ENCODE measurements around the gene FLNC.

Gene FLNC

GRCh38 chr7:128830231-128831177, at the start of gene FLNC:
Gene FLNC (plus strand): TSS chr7:128830406. CDS start chr7:128830638, 232 bp downstream.
- DNase-seq (ENCODE audit: low spot score) = peak; percentile 9

- DNase-seq (ENCODE audit: low spot score) = no peak
Observed at GRCh38 chr7:128781126-128781525, 49.1 kb upstream of the FLNC start.

GRCh38 chr7:128781851-128782250, 48.4 kb upstream of the FLNC start:
- DNase-seq (ENCODE audit: low spot score) = no peak

- no peak for DNase-seq (ENCODE audit: low spot score)
Observed at GRCh38 chr7:128783143-128783861, 46.9 kb upstream of the FLNC start.

- DNase-seq (ENCODE audit: low spot score) = no peak
Observed at GRCh38 chr7:128785738-128786137, 44.5 kb upstream of the FLNC start.

- DNase-seq (ENCODE audit: low spot score) = no peak
Observed at GRCh38 chr7:128788446-128789412, 41.5 kb upstream of the FLNC start.

GRCh38 chr7:128790315-128791041, 39.7 kb upstream of the FLNC start:
- DNase-seq (ENCODE audit: low spot score) = no peak

- DNase-seq (ENCODE audit: low spot score) = peak; percentile 73
Observed at GRCh38 chr7:128791121-128791971, 38.9 kb upstream of the FLNC start, which contains the start of gene CCDC136. Gene CCDC136 (plus strand): TSS chr7:128791968. CDS start chr7:128792412, 444 bp downstream.

GRCh38 chr7:128791972-128792327, 38.3 kb upstream of the FLNC start:
- no peak for DNase-seq (ENCODE audit: low spot score)

GRCh38 chr7:128792471-128793180, 37.6 kb upstream of the FLNC start:
- no peak for DNase-seq (ENCODE audit: low spot score)

GRCh38 chr7:128793181-128793547, 37.0 kb upstream of the FLNC start:
- no peak for DNase-seq (ENCODE audit: low spot score)

- DNase-seq (ENCODE audit: low spot score) = peak; percentile 7
Observed at GRCh38 chr7:128794020-128794419, 36.2 kb upstream of the FLNC start.

- no peak for DNase-seq (ENCODE audit: low spot score)
Observed at GRCh38 chr7:128794436-128794835, 35.8 kb upstream of the FLNC start.

- DNase-seq (ENCODE audit: low spot score) = no peak
Observed at GRCh38 chr7:128795129-128795528, 35.1 kb upstream of the FLNC start.

GRCh38 chr7:128796327-128796726, 33.9 kb upstream of the FLNC start:
- no peak for DNase-seq (ENCODE audit: low spot score)

GRCh38 chr7:128799451-128799850, 30.8 kb upstream of the FLNC start:
- DNase-seq (ENCODE audit: low spot score) = no peak

GRCh38 chr7:128800567-128800966, 29.6 kb upstream of the FLNC start:
- no peak for DNase-seq (ENCODE audit: low spot score)

GRCh38 chr7:128801003-128801402, 29.2 kb upstream of the FLNC start:
- no peak for DNase-seq (ENCODE audit: low spot score)

- DNase-seq (ENCODE audit: low spot score) = no peak
Observed at GRCh38 chr7:128801667-128802418, 28.4 kb upstream of the FLNC start.

All from CD4-positive, alpha-beta T cell treated with Interleukin-15 for 4 hours (primary cell).